Fibroblast of villous mesenchyme (primary cell): ENCODE measurements around the gene IRF8. TPM values are rescaled to one million over a fixed set of nuclear protein-coding genes. Genes with fewer than 3 reads are reported as not detected.

Experiments used
- DNase-seq: peaks from one replicate; pipeline ENCODE4 v3.0.0-alpha.2; 2010; ENCODE audit warnings: low read depth
- H3K4me3 ChIP-seq: 2 replicates; pipeline ENCODE4 v1.5.1; 2011; ENCODE audit warnings: low read depth, mild to moderate bottlenecking, low read length
- CTCF ChIP-seq: IDR thresholded peaks from 2 replicates; pipeline ENCODE4 v1.5.1; 2012; ENCODE audit warnings: low read depth, mild to moderate bottlenecking, low read length; ENCODE audit not compliant: insufficient read depth
- total RNA-seq: library from RNA; depleted of rRNA; stranded (reverse); fragments of >200 nt; gene quantifications from 2 replicates; pipeline ENCODE4 v1.2.3, GENCODE V29; 2012

IRF8 gene
- total RNA-seq, 1 donor = not detected

- no peak overlapping the region for H3K4me3 ChIP-seq
- DNase-seq = no peak
- no peak for TF ChIP-seq CTCF
Observed at GRCh38 chr16:85927371-85927770, 28.4 kb downstream of the IRF8 start.

GRCh38 chr16:85927959-85928358, 29.0 kb downstream of the IRF8 start:
- no peak for DNase-seq
- TF ChIP-seq CTCF = no peak
- no peak overlapping the region for H3K4me3 ChIP-seq

GRCh38 chr16:85928401-85928820, 29.4 kb downstream of the IRF8 start:
- peak; percentile 69 for DNase-seq
- TF ChIP-seq CTCF = no peak
- no peak overlapping the region for H3K4me3 ChIP-seq

- H3K4me3 ChIP-seq = no peak overlapping the region
- no peak for DNase-seq
- TF ChIP-seq CTCF = no peak
Observed at GRCh38 chr16:85929259-85929721, 30.3 kb downstream of the IRF8 start.

- no peak for TF ChIP-seq CTCF
- DNase-seq = no peak
- no peak overlapping the region for H3K4me3 ChIP-seq
Observed at GRCh38 chr16:85930301-85930700, 31.3 kb downstream of the IRF8 start.

- DNase-seq = no peak
- no peak for TF ChIP-seq CTCF
- no peak overlapping the region for H3K4me3 ChIP-seq
Observed at GRCh38 chr16:85931596-85932402, 32.8 kb downstream of the IRF8 start.
